Epithelial cell of esophagus (primary cell): ENCODE data around the gene PIP4K2C.
A peak's percentile ranks its signal among the peaks of the same experiment; 100 is the strongest.

Source experiments
- DNase-seq: peaks from one replicate; pipeline ENCODE4 v3.0.0; 2010; ENCODE audit warnings: low read depth
- H3K4me3 ChIP-seq: 2 replicates; pipeline ENCODE4 v1.5.1; 2011; ENCODE audit warnings: mild to moderate bottlenecking, low read length, control low read depth
- TF ChIP-seq, protein P1 (sequence below): IDR thresholded peaks from 2 replicates; pipeline ENCODE4 v1.5.1; 2011; ENCODE audit warnings: low read depth, mild to moderate bottlenecking, low read length, control low read depth, inconsistent platforms; ENCODE audit not compliant: insufficient read depth; ENCODE audit errors: missing control alignments

Gene PIP4K2C

DNA sequence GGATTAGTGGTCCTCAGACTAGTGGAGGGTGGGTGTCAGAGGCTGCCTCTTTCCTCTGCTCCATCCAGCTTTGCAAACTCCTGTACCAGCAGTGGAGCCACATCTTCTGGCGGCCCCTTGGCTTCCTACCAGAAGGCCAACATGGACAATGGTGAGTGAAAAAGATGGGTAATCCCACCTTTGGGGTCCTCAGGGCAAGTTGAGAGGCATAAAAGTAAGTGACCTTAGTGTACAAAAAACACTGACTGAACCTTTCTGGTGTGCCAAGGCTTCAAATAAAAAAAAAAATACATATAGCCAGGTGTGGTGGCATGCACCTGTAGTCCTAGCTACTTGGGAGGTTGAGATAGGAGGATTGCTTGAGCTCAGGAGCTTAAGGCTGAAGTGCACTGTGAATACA, 9.2 kb upstream of the PIP4K2C start:
- TF ChIP-seq, protein P1, sequence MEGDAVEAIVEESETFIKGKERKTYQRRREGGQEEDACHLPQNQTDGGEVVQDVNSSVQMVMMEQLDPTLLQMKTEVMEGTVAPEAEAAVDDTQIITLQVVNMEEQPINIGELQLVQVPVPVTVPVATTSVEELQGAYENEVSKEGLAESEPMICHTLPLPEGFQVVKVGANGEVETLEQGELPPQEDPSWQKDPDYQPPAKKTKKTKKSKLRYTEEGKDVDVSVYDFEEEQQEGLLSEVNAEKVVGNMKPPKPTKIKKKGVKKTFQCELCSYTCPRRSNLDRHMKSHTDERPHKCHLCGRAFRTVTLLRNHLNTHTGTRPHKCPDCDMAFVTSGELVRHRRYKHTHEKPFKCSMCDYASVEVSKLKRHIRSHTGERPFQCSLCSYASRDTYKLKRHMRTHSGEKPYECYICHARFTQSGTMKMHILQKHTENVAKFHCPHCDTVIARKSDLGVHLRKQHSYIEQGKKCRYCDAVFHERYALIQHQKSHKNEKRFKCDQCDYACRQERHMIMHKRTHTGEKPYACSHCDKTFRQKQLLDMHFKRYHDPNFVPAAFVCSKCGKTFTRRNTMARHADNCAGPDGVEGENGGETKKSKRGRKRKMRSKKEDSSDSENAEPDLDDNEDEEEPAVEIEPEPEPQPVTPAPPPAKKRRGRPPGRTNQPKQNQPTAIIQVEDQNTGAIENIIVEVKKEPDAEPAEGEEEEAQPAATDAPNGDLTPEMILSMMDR = no peak
- no peak overlapping the region for H3K4me3 ChIP-seq
- DNase-seq = no peak

DNA sequence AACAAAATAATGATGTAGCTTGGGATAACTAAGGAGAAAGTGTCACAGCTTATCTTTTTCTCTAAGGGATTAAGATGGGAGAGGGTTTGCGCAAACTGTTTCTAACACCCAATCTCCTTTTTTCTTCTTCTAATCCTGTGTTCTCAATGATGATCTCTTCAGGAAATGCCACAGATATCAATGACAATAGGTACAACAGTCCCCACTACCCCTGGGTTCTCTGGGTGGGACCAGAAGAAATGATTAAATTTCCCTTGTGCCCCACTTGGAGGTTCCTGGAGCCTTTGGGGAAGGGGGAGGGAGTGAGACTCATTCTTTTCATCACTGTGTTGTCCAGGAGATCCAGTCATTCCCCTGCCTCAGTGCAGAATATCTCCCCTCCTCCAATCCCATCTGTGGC, 8.6 kb upstream of the PIP4K2C start:
- no peak for DNase-seq
- H3K4me3 ChIP-seq = no peak overlapping the region
- TF ChIP-seq, protein P1 = no peak

DNA sequence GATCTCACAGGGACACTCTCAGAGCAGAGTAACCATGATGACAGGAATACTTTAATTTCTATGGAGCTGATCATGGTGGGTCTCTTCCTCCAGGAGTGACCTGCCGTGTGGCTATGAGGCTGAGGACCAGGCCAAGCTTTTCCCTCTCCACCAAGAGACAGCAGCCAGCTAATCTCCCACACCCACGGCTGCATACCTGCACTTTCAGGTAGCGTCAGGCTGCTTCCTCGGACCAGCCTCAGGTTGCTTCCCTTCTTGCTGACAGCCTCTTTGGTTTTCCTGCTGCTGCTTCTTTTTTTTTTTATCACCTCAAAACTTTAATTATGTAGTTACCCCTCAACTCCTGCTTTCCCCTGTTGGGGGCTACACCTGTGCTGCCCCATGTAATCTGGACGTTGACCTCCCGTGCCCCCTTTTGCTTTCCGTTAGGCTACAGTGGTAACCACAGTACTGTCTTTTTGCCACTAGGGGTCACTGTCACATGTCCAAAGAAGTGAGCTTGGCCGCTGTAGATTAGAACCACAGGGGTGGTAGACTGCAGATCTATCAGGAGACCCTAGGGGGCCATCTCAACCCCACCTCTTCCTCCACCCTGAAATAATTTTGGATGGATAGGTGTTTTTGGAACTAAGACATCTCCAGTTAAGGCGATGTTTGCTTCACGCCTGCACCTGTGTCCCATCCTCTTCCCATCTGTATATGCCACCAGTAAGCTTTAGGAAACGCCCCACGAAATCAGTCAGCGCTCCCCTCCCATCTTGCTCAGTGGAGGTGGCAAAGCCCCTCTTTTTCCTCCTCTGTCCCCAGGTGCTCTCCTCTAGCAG, 7.8 kb upstream of the PIP4K2C start:
- H3K4me3 ChIP-seq = no peak overlapping the region
- TF ChIP-seq, protein P1 = peak; percentile 88
- DNase-seq = peak; percentile 75

DNA sequence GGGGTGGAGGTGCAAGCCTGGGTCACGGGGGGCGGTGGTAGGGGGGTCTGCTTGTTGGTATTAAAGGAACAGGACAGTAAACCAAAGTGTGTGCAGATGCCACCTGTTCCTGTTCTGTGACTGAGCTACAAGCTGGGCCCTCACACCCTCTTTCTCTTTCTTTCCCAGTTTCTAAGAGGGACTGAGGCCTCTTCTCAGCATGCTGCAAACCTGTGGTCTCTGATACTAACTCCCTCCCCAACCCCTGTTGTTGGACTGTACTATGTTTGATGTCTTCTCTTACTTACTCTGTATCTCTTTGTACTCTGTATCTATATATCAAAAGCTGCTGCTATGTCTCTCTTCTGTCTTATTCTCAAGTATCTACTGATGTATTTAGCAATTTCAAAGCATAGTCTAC, 6.9 kb upstream of the PIP4K2C start:
- no peak overlapping the region for H3K4me3 ChIP-seq
- no peak for DNase-seq
- TF ChIP-seq, protein P1 = no peak

DNA sequence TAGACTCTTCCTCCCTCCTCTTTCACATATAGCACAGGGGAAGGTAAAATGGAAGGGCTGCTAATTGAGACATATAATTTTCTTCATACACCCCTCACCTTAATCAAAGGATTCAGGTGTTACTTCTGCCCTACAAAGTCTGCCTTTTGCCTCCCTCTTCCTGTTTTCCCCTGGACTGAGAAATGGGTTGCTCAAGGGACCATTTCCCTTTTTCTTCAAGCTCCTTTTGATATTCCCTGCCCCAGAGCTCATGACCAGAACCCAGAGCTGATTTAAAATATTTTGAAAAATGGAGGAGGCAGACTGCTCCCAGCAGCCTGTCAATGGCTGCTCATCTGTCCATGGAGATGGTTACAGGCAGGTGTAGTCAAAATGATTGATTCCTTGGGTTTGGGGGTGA, 6.3 kb upstream of the PIP4K2C start:
- TF ChIP-seq, protein P1 = no peak
- DNase-seq = no peak
- no peak overlapping the region for H3K4me3 ChIP-seq

DNA sequence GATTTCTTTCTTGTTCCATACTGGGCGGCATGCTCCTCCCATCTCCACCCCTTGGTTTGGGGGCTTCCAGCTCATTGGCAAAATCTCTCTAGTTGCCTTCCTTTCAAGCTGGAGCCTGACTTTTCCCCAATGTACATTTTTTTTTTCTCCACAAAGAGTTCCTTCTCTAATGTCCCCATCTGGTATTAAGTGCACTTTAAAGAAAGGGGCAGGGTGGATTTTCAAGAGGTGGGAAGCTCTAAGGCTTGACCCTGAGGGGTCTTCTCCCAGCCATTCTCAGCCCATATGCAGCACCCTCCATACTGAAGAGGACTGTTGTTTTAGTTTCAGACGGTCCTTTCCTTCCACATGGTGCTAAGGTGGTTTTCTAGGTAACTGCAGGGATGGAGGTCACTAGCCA, 5.8 kb upstream of the PIP4K2C start:
- H3K4me3 ChIP-seq = no peak overlapping the region
- no peak for DNase-seq
- TF ChIP-seq, protein P1 = no peak

DNA sequence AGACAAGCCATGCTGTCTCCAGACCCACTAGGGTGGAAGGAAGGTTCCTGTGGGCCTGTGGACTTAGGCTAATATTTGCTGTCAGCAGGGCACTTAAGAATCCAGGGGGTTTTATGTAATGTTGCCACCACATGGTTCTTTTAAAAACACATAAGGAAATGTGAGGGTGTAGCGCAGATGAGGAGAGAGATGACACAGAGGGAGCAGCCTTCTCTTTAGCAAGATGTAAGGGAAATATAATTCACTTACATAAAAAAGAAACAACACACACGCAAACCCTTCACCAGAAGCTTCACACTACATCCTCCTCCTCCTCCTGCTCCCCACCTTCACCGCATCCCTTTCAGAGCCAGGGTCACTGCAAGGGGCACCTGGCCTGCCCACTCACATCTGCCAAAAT, 4.9 kb upstream of the PIP4K2C start:
- TF ChIP-seq, protein P1 = no peak
- no peak for DNase-seq
- H3K4me3 ChIP-seq = no peak overlapping the region
